ENCODE data around the gene PKHD1. TPM values are rescaled to one million over a fixed set of nuclear protein-coding genes. Genes with fewer than 3 reads are reported as not detected.
"Not testable (repeated sequence)": the region's sequence is repeated elsewhere in the genome, so short reads cannot be mapped to it uniquely, and the experiment has no call there.

Gene PKHD1
- total RNA-seq, 1 donor from 2014 or later = not detected

GRCh38 chr6:51887859-51888258 is 199.6 kb downstream of the PKHD1 start:
- H3K27me3 Mint-ChIP-seq (ENCODE audit: low read depth) = no peaks in the 10 kb centered on the region
- no peaks in the 10 kb centered on the region for H3K9me3 Mint-ChIP-seq
- no peak for DNase-seq (ENCODE audit: low spot score)
- H3K4me1 Mint-ChIP-seq (ENCODE audit: low read depth) = no peaks in the 10 kb centered on the region
- H3K27ac Mint-ChIP-seq = no peak overlapping the region
- no peaks in the 10 kb centered on the region for H3K36me3 Mint-ChIP-seq (ENCODE audit: low read depth)
- no peak overlapping the region for H3K4me3 Mint-ChIP-seq (ENCODE audit: low read depth)
- intact Hi-C loops (cut with micrococcal nuclease) = no loop called here

GRCh38 chr6:51885957-51886356 is 201.5 kb downstream of the PKHD1 start:
- no peak for DNase-seq (ENCODE audit: low spot score)
- Mint-ChIP-seq H3K36me3 (ENCODE audit: low read depth) (no peaks in the 10 kb centered on the region), H3K27ac (no peak overlapping the region), H3K4me1 (ENCODE audit: low read depth) (no peaks in the 10 kb centered on the region), H3K27me3 (ENCODE audit: low read depth) (no peaks in the 10 kb centered on the region), H3K4me3 (ENCODE audit: low read depth) (no peak overlapping the region), H3K9me3 (no peaks in the 10 kb centered on the region)
- intact Hi-C loops (cut with micrococcal nuclease) = no loop called here

GRCh38 chr6:51868591-51869355 is 218.6 kb downstream of the PKHD1 start:
- Mint-ChIP-seq H3K9me3 (no peaks in the 10 kb centered on the region), H3K36me3 (ENCODE audit: low read depth) (no peaks in the 10 kb centered on the region), H3K4me1 (ENCODE audit: low read depth) (no peaks in the 10 kb centered on the region), H3K4me3 (ENCODE audit: low read depth) (no peak overlapping the region), H3K27me3 (ENCODE audit: low read depth) (no peaks in the 10 kb centered on the region), H3K27ac (no peak overlapping the region)
- intact Hi-C loops (cut with micrococcal nuclease) = no loop called here
- DNase-seq (ENCODE audit: low spot score) = no peak

DNA sequence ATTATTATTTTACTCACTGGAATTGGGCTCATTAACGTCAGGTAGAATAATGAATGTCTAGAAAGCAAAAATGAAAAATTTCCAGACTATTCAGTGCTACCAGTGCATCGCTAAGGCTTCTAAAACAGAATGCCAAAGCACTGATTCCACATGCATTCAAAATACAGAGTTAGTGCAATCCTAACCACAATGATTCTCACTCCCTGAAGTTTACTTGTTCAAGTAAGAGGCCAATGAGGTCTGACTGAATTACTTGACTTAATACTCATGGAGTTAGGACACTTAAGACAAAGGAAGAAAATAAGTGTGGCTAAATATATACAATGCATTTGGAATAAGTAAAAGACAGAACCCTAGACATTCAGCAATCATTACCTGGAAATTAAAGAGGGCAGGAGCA is 220.5 kb downstream of the PKHD1 start:
- no peaks in the 10 kb centered on the region for H3K36me3 Mint-ChIP-seq (ENCODE audit: low read depth)
- H3K4me3 Mint-ChIP-seq (ENCODE audit: low read depth) = no peak overlapping the region
- no peaks in the 10 kb centered on the region for H3K27me3 Mint-ChIP-seq (ENCODE audit: low read depth)
- DNase-seq (ENCODE audit: low spot score) = no peak
- H3K27ac Mint-ChIP-seq = no peak overlapping the region
- no peaks in the 10 kb centered on the region for H3K4me1 Mint-ChIP-seq (ENCODE audit: low read depth)
- no peaks in the 10 kb centered on the region for H3K9me3 Mint-ChIP-seq
- intact Hi-C loops (cut with micrococcal nuclease) = no loop called here

DNA sequence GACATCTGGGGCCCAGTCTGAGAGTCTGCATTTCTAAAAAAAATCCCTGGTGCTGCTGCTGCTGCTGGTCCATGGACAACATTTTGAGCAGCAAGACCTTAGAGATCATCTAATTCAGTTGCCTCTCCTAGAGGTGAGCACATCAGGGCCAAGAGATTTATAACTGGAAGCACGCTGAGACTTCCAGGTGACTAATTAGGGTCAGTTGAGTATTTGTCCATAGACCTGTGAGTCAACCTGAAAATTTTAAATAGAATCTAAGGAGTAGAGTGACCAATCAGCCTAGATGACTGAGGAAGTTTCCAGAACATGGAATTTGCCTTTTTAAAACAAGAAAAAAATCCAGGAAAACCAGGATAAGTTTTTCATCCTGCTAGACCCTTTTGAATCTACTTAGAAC is 221.4 kb downstream of the PKHD1 start:
- no peaks in the 10 kb centered on the region for H3K9me3 Mint-ChIP-seq
- H3K36me3 Mint-ChIP-seq (ENCODE audit: low read depth) = no peaks in the 10 kb centered on the region
- H3K4me1 Mint-ChIP-seq (ENCODE audit: low read depth) = no peaks in the 10 kb centered on the region
- no peak for DNase-seq (ENCODE audit: low spot score)
- intact Hi-C loops (cut with micrococcal nuclease) = no loop called here
- H3K27ac Mint-ChIP-seq = no peak overlapping the region
- no peak overlapping the region for H3K4me3 Mint-ChIP-seq (ENCODE audit: low read depth)
- H3K27me3 Mint-ChIP-seq (ENCODE audit: low read depth) = no peaks in the 10 kb centered on the region

GRCh38 chr6:51865176-51865575 is 222.2 kb downstream of the PKHD1 start:
- no peak overlapping the region for H3K4me3 Mint-ChIP-seq (ENCODE audit: low read depth)

GRCh38 chr6:51857134-51857533 is 230.3 kb downstream of the PKHD1 start:
- Mint-ChIP-seq H3K36me3 (ENCODE audit: low read depth) (no peaks in the 10 kb centered on the region), H3K27ac (no peak overlapping the region), H3K4me1 (ENCODE audit: low read depth) (no peaks in the 10 kb centered on the region), H3K4me3 (ENCODE audit: low read depth) (no peak overlapping the region), H3K27me3 (ENCODE audit: low read depth) (no peaks in the 10 kb centered on the region), H3K9me3 (no peaks in the 10 kb centered on the region)
- no peak for DNase-seq (ENCODE audit: low spot score)
- intact Hi-C loops (cut with micrococcal nuclease) = loop anchor here (10.0 kb wide), 1 partner anchor 408 kb away; no protein-coding TSS in a partner anchor

More at GRCh38 chr6:51865176-51865575, 222.2 kb downstream of the PKHD1 start:
- no peaks in the 10 kb centered on the region for H3K4me1 Mint-ChIP-seq (ENCODE audit: low read depth)
- no peaks in the 10 kb centered on the region for H3K27me3 Mint-ChIP-seq (ENCODE audit: low read depth)
- DNase-seq (ENCODE audit: low spot score) = no peak
- intact Hi-C loops (cut with micrococcal nuclease) = no loop called here
- H3K27ac Mint-ChIP-seq = no peak overlapping the region
- no peaks in the 10 kb centered on the region for H3K36me3 Mint-ChIP-seq (ENCODE audit: low read depth)
- H3K9me3 Mint-ChIP-seq = no peaks in the 10 kb centered on the region

DNA sequence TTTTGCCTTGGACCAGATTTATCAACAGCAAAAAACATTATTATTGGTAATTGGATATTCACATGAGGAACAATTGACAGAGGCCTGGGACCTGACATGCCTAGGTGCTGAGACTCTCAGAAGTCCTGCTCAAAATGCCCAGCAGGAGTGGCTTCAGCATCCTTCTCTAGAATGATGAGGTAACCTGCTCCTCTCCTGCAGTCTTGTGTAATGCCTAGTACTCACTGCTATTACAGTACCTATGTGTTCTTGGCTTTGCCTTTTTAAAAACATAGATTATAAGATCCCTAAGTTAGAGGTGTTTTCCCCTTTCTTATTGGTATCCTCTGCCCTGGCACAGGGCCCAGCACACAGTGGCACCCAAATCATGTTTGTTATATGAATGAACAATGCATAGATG is 230.9 kb downstream of the PKHD1 start:
- Mint-ChIP-seq H3K27ac (no peak overlapping the region), H3K4me3 (ENCODE audit: low read depth) (no peak overlapping the region), H3K9me3 (no peaks in the 10 kb centered on the region), H3K4me1 (ENCODE audit: low read depth) (no peaks in the 10 kb centered on the region), H3K36me3 (ENCODE audit: low read depth) (no peaks in the 10 kb centered on the region), H3K27me3 (ENCODE audit: low read depth) (no peaks in the 10 kb centered on the region)
- no peak for DNase-seq (ENCODE audit: low spot score)
- intact Hi-C loops (cut with micrococcal nuclease) = loop anchor here (10.0 kb wide), 1 partner anchor 408 kb away; no protein-coding TSS in a partner anchor

DNA sequence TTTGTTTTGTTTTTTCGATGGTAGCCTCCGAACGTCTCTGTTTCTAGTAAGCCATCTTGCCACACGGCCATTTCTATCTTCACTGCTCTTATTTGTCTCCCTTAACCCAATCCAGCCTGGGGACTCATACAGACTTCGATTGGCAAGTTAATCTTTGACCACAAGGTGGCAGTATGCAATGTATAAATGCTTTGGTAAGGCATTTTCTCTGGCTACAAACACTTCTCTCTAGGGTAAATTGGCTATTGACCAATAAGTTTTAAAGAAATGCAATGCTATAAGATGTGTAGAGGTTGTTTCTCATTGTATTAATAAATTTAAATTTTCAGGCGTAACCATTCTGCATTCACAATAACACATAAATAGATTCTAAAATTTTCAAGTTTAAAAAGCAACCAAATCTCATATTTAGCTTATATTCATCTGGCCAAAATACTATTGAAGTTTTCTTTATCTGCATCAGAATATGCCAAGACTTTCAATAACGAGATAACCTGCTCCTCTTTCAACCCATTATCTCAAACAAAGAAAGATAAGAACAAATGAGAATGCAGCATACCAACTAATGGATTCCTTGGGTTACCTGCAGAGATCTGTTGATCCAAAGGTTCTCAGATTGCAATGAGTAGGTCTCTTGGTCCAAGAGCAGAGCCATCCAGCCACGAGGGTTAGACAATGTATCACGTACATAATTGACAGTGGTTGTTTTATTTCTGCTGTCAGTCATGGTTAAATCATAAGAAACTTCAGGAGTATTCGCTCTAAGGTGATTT is 231.9 kb downstream of the PKHD1 start:
- DNase-seq (ENCODE audit: low spot score) = no peak
- intact Hi-C loops (cut with micrococcal nuclease) = loop anchor here (1.0 to 10.0 kb wide), 3 partner anchors 104 to 409 kb away; no protein-coding TSS in a partner anchor

DNA sequence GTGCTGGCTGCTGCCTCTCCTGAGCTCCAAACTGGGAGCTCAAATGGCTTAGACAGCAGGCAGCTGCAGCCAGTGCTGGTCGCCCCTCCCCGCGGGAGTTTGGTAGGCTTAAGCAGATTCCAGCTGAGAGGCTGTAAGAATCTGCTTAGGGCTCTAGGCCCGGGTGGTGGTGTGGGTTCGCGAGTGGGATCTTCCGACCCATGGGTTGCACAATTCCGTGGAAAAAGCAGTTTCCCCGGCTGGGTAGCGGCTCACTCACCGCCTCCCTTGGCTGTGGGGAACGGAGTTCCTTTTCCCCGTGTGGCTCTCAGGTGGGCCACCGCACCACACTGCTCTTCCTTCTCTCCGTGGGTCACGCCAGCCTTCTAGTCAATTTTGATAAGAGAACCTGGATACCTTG is 232.5 kb downstream of the PKHD1 start:
- H3K36me3 Mint-ChIP-seq (ENCODE audit: low read depth) = no peaks in the 10 kb centered on the region
- no peak overlapping the region for H3K27ac Mint-ChIP-seq
- H3K4me3 Mint-ChIP-seq (ENCODE audit: low read depth) = no peak overlapping the region
- no peak for DNase-seq (ENCODE audit: low spot score)
- H3K9me3 Mint-ChIP-seq = no peaks in the 10 kb centered on the region
- intact Hi-C loops (cut with micrococcal nuclease) = loop anchor here (1.0 to 10.0 kb wide), 3 partner anchors 104 to 410 kb away; no protein-coding TSS in a partner anchor
- no peaks in the 10 kb centered on the region for H3K4me1 Mint-ChIP-seq (ENCODE audit: low read depth)
- H3K27me3 Mint-ChIP-seq (ENCODE audit: low read depth) = no peaks in the 10 kb centered on the region

More for the DNA sequence above, 231.9 kb downstream of the PKHD1 start:
- H3K4me3 Mint-ChIP-seq (ENCODE audit: low read depth) = no peak overlapping the region
- no peaks in the 10 kb centered on the region for H3K27me3 Mint-ChIP-seq (ENCODE audit: low read depth)
- no peaks in the 10 kb centered on the region for H3K9me3 Mint-ChIP-seq
- no peaks in the 10 kb centered on the region for H3K4me1 Mint-ChIP-seq (ENCODE audit: low read depth)
- H3K36me3 Mint-ChIP-seq (ENCODE audit: low read depth) = no peaks in the 10 kb centered on the region
- H3K27ac Mint-ChIP-seq = no peak overlapping the region

GRCh38 chr6:51854347-51854746 is 233.1 kb downstream of the PKHD1 start:
- Mint-ChIP-seq H3K4me3 (ENCODE audit: low read depth) (no peak overlapping the region), H3K27me3 (ENCODE audit: low read depth) (no peaks in the 10 kb centered on the region)
- intact Hi-C loops (cut with micrococcal nuclease) = loop anchor here (10.0 kb wide), 1 partner anchor 410 kb away; no protein-coding TSS in a partner anchor

DNA sequence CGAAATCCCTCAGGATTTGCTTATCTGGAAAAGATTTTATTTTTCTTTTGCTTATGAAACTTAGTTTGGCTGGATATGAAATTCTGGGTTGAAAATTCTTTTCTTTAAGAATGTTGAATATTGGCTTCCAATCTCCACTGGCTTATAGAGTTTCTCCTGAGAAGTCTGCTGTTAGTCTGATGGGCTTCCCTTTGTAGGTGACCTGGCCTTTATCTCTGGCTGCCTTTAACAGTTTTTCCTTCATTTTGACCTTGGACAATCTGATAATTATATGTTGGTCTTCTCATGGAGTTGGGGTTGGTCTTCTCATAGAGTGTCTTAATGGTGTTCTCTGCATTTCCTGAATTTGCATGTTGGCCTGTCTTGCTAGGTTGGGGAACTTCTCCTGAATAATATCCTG is 234.3 kb downstream of the PKHD1 start:
- intact Hi-C loops (cut with micrococcal nuclease) = loop anchor here (10.0 kb wide), 1 partner anchor 412 kb away; no protein-coding TSS in a partner anchor
- H3K36me3 Mint-ChIP-seq (ENCODE audit: low read depth); H3K4me1 Mint-ChIP-seq (ENCODE audit: low read depth); H3K9me3 Mint-ChIP-seq; H3K27ac Mint-ChIP-seq; H3K27me3 Mint-ChIP-seq (ENCODE audit: low read depth); DNase-seq (ENCODE audit: low spot score); H3K4me3 Mint-ChIP-seq (ENCODE audit: low read depth): not testable (repeated sequence)

More at GRCh38 chr6:51854347-51854746, 233.1 kb downstream of the PKHD1 start:
- Mint-ChIP-seq H3K27ac (no peak overlapping the region), H3K4me1 (ENCODE audit: low read depth) (no peaks in the 10 kb centered on the region), H3K9me3 (no peaks in the 10 kb centered on the region), H3K36me3 (ENCODE audit: low read depth) (no peaks in the 10 kb centered on the region)
- no peak for DNase-seq (ENCODE audit: low spot score)

DNA sequence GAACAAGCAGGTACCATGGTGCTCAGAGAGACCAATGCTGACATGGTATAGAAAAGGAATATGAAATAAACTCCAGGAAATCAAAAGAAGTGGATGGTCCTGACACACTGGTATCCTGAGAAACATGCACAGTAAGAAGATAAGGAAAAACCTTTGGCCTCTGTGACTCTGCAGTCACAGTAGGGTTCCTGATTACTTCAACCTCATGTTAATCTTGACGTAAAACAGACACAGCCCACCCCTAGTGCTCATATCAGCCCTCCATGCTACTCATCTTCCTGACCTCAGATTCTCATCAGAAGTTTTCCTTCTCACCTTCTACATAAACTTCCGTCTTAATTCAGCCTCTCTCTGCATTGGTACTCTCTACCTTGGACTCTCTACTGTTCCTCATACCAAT is 240.9 kb downstream of the PKHD1 start:
- no peak overlapping the region for H3K4me3 Mint-ChIP-seq (ENCODE audit: low read depth)
- no peaks in the 10 kb centered on the region for H3K9me3 Mint-ChIP-seq
- no peaks in the 10 kb centered on the region for H3K27me3 Mint-ChIP-seq (ENCODE audit: low read depth)
- intact Hi-C loops (cut with micrococcal nuclease) = no loop called here
- DNase-seq (ENCODE audit: low spot score) = no peak
- H3K4me1 Mint-ChIP-seq (ENCODE audit: low read depth) = no peaks in the 10 kb centered on the region
- no peak overlapping the region for H3K27ac Mint-ChIP-seq
- H3K36me3 Mint-ChIP-seq (ENCODE audit: low read depth) = no peaks in the 10 kb centered on the region
